DND-41 (cell line): ENCODE results near the gene ANKRD53.

Source experiments
- EZH2 ChIP-seq: IDR thresholded peaks from 3 replicates; pipeline ENCODE4 v1.6.1; 2012; ENCODE audit warnings: borderline replicate concordance, low read depth, mild to moderate bottlenecking, moderate library complexity, low read length, inconsistent platforms; ENCODE audit not compliant: severe bottlenecking
- TF ChIP-seq, protein P1 (sequence below): IDR thresholded peaks from 2 replicates; pipeline ENCODE4 v1.5.1; 2012; ENCODE audit warnings: borderline replicate concordance, low read length, moderate library complexity, mild to moderate bottlenecking; ENCODE audit not compliant: poor library complexity, severe bottlenecking; ENCODE audit errors: extremely low read depth

DNA sequence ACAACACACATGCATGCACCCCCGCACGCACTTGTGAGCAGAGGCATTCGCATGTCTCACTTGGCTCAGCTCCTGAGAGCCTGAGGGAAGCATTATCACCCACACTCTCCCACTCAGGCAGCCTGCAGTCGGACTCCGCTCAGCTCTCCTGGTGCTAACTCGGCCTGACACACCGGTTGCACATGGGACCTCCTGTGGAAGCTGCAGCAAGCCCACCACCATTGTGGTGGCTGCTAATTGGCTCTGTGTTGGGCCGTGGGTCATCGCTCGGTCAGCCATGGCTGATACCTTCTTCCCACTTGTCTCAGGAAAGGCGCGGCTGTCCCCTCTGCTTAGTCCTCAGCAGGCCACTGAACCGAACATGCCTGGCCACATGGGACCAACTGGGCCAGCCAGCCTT, 29.9 kb downstream of the ANKRD53 start:
- TF ChIP-seq, protein P1, sequence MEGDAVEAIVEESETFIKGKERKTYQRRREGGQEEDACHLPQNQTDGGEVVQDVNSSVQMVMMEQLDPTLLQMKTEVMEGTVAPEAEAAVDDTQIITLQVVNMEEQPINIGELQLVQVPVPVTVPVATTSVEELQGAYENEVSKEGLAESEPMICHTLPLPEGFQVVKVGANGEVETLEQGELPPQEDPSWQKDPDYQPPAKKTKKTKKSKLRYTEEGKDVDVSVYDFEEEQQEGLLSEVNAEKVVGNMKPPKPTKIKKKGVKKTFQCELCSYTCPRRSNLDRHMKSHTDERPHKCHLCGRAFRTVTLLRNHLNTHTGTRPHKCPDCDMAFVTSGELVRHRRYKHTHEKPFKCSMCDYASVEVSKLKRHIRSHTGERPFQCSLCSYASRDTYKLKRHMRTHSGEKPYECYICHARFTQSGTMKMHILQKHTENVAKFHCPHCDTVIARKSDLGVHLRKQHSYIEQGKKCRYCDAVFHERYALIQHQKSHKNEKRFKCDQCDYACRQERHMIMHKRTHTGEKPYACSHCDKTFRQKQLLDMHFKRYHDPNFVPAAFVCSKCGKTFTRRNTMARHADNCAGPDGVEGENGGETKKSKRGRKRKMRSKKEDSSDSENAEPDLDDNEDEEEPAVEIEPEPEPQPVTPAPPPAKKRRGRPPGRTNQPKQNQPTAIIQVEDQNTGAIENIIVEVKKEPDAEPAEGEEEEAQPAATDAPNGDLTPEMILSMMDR: no peak
- TF ChIP-seq EZH2: no peak
